Measurements from ENCODE around the gene RUNX2. TPM values are rescaled to one million over a fixed set of nuclear protein-coding genes. Genes with fewer than 3 reads are reported as not detected.

RUNX2 gene
- total RNA-seq, 1 experiment from 2014 or later: 7.0 TPM

DNA sequence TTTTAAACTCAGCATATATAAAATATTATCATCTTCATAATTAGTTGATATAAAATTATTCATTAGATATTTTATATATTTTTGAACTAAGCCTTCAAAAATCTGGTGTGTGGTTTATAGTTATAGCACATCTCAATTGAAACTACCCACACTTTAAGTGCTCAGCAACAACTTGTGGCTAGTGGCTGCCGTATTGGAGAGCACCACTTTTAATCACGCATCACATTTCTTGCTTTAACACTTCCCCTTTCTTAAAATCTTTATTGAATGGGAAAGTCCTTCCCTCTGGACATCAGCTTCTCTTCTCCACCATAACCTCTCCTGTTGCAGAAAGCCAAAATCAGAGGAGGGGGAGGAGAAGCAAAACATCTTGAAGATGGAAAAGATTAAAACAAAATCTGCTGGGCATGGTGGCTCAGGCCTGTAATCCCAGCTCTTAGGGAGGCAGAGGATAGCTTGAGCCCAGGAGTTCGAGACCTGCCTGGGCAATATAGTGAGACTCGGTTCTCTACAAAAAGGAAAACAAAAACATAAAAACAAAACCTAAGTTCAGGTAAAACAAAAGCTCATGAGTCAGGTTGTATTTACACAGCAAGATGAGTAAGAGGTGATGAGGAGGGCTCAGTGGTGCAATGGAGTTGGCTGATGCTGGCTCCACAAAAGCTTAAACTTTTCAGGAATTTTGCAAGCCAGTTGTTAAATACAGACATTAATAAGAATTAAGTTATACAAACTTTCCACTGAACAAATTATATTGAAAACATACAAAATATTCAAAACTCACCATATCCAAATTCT is 286.6 kb downstream of the RUNX2 start:
- ChIA-PET POLR2A (no interaction called here), CTCF (no interaction called here)
- TF ChIP-seq POLR2AphosphoS5 (IDR thresholded peaks at IDR 0.05; ENCODE audit: low read depth, low read length) (no peak), SIN3A (IDR thresholded peaks at IDR 0.05; ENCODE audit: borderline replicate concordance, insufficient read depth, low read depth, low read length) (no peak), TCF7L2 (IDR thresholded peaks at IDR 0.05; ENCODE audit: low read depth, low read length) (no peak)
- TF ChIP-seq, protein P1, sequence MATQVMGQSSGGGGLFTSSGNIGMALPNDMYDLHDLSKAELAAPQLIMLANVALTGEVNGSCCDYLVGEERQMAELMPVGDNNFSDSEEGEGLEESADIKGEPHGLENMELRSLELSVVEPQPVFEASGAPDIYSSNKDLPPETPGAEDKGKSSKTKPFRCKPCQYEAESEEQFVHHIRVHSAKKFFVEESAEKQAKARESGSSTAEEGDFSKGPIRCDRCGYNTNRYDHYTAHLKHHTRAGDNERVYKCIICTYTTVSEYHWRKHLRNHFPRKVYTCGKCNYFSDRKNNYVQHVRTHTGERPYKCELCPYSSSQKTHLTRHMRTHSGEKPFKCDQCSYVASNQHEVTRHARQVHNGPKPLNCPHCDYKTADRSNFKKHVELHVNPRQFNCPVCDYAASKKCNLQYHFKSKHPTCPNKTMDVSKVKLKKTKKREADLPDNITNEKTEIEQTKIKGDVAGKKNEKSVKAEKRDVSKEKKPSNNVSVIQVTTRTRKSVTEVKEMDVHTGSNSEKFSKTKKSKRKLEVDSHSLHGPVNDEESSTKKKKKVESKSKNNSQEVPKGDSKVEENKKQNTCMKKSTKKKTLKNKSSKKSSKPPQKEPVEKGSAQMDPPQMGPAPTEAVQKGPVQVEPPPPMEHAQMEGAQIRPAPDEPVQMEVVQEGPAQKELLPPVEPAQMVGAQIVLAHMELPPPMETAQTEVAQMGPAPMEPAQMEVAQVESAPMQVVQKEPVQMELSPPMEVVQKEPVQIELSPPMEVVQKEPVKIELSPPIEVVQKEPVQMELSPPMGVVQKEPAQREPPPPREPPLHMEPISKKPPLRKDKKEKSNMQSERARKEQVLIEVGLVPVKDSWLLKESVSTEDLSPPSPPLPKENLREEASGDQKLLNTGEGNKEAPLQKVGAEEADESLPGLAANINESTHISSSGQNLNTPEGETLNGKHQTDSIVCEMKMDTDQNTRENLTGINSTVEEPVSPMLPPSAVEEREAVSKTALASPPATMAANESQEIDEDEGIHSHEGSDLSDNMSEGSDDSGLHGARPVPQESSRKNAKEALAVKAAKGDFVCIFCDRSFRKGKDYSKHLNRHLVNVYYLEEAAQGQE (IDR thresholded peaks at IDR 0.05; ENCODE audit: insufficient read depth in 1 of 2, low read depth in 2 of 2, low read length in 1 of 2): no peak
- Histone ChIP-seq H3K4me3 (ENCODE audit: low read depth in 2 of 2, low read length in 2 of 2) (no peak overlapping the region), H3K9me3 (ENCODE audit: control insufficient read depth, insufficient read depth, low read depth, low read length) (no peaks in the 10 kb centered on the region), H3K27me3 (ENCODE audit: control insufficient read depth, insufficient read depth, low read length) (no peaks in the 10 kb centered on the region), H3K36me3 (ENCODE audit: control insufficient read depth, insufficient read depth, low read length) (no peaks in the 10 kb centered on the region), H3K27ac (ENCODE audit: low read length) (no peak overlapping the region), H3K4me1 (ENCODE audit: control insufficient read depth, insufficient read depth, low read length) (0 out of 2 replicates have a peak, but pooled peaks cover 2% of the 10 kb centered on the region)
- in situ Hi-C loops (cut with HindIII; ENCODE audit: low pct_unique_long_range_greater_than_20kb, low sequenced_read_pairs): no loop called here
- ATAC-seq: no peak; the same call in 1 of the 2 replicates
- DNase-seq (ENCODE audit: low read depth, low spot score): no peak
- BruUV-seq (replicated peaks): no TSS peak
- intact Hi-C loops (cut with micrococcal nuclease; ENCODE audit: unreplicated experiment): no loop called here

DNA sequence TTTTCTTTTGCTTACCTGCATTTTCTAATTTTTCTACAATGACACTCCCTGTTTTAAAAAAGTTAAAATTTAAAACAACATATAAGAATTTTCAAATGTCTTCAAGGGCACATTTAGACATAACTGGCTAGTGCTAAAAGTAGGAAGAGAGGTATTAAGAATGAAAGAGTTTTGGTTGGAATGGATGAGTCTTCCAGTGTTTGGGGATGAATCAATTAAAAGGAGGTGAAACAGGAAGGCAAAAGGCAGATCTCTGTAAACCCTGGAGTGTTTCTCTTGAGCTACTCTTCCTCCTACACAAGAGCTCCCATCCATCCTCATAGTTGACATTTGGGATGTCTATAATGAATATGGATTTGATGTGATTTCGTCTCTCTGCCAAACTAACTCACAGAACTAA is 288.1 kb downstream of the RUNX2 start:
- CTCF ChIA-PET: interaction anchor here (0.6 kb wide), 1 partner anchor 150 kb away, joined by 7 read pairs; no protein-coding TSS in a partner anchor
- in situ Hi-C loops (cut with HindIII; ENCODE audit: low pct_unique_long_range_greater_than_20kb, low sequenced_read_pairs): no loop called here
- TF ChIP-seq, protein P2, sequence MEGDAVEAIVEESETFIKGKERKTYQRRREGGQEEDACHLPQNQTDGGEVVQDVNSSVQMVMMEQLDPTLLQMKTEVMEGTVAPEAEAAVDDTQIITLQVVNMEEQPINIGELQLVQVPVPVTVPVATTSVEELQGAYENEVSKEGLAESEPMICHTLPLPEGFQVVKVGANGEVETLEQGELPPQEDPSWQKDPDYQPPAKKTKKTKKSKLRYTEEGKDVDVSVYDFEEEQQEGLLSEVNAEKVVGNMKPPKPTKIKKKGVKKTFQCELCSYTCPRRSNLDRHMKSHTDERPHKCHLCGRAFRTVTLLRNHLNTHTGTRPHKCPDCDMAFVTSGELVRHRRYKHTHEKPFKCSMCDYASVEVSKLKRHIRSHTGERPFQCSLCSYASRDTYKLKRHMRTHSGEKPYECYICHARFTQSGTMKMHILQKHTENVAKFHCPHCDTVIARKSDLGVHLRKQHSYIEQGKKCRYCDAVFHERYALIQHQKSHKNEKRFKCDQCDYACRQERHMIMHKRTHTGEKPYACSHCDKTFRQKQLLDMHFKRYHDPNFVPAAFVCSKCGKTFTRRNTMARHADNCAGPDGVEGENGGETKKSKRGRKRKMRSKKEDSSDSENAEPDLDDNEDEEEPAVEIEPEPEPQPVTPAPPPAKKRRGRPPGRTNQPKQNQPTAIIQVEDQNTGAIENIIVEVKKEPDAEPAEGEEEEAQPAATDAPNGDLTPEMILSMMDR (IDR thresholded peaks at IDR 0.05): no peak
- TF ChIP-seq, protein P1 (IDR thresholded peaks at IDR 0.05; ENCODE audit: insufficient read depth in 1 of 2, low read depth in 2 of 2, low read length in 1 of 2): no peak

More for the DNA sequence above, 288.1 kb downstream of the RUNX2 start:
- no peak overlapping the region for H3K4me3 ChIP-seq (ENCODE audit: low read depth in 2 of 2, low read length in 2 of 2)
- H3K36me3 ChIP-seq (ENCODE audit: control insufficient read depth, insufficient read depth, low read length): no peaks in the 10 kb centered on the region
- no peak overlapping the region for H3K27ac ChIP-seq (ENCODE audit: low read length)
- H3K4me1 ChIP-seq (ENCODE audit: control insufficient read depth, insufficient read depth, low read length): 0 out of 2 replicates have a peak, but pooled peaks cover 2% of the 10 kb centered on the region
- ATAC-seq (no peak), DNase-seq (ENCODE audit: low read depth, low spot score) (no peak)
- H3K27me3 ChIP-seq (ENCODE audit: control insufficient read depth, insufficient read depth, low read length): no peaks in the 10 kb centered on the region
- intact Hi-C loops (cut with micrococcal nuclease; ENCODE audit: unreplicated experiment): no loop called here
- no peaks in the 10 kb centered on the region for H3K9me3 ChIP-seq (ENCODE audit: control insufficient read depth, insufficient read depth, low read depth, low read length)
- POLR2A ChIA-PET: no interaction called here
- BruUV-seq (replicated peaks): no TSS peak
